IMR-90 (cell line): Measurements from ENCODE around the gene CCNI. TPM values are rescaled to one million over a fixed set of nuclear protein-coding genes. Genes with fewer than 3 reads are reported as not detected.

Experiments used
- ATAC-seq: fragments of 200-7000 bp; cut with Tn5 transposase; 2 replicates; pipeline ENCODE4 v1.9.1; 2020; ENCODE audit warnings: low read depth, mild to moderate bottlenecking, moderate library complexity
- BruUV-seq: library from RNA; stranded (reverse); fragments of 400-500 nt; replicated peaks from 2 replicates; lab custom pipeline; 2021; lab: Mats Ljungman, UMichigan
- CTCF ChIA-PET: fragments of 300-600 bp; formaldehyde crosslinking; extraction: SDS; loops from one replicate; lab custom pipeline; 2021; ENCODE audit warnings: antibody characterized with exemption; lab: Yijun Ruan, JAX
- POLR2A ChIA-PET: fragments of 300-600 bp; sonication (Branson Sonifier 250); formaldehyde crosslinking; loops from one replicate; lab custom pipeline; 2022; ENCODE audit warnings: antibody characterized with exemption; ENCODE audit not compliant: unreplicated experiment; lab: Charles Lee
- DNase-seq: peaks from one replicate; pipeline ENCODE4 v3.0.0; 2013
- H2AFZ ChIP-seq: replicated peaks from 2 replicates; pipeline ENCODE3; 2013; ENCODE audit warnings: low read length, mild to moderate bottlenecking; ENCODE audit not compliant: poor library complexity
- H2AK5ac ChIP-seq: 2 replicates; pipeline ENCODE4 v1.6.1; 2013; ENCODE audit warnings: low read depth, low read length, inconsistent platforms
- H2AK9ac ChIP-seq: replicated peaks from 2 replicates; pipeline ENCODE3; 2013; ENCODE audit warnings: mild to moderate bottlenecking, low read depth, low read length, moderate library complexity; ENCODE audit not compliant: poor library complexity
- H2BK120ac ChIP-seq: 2 replicates; pipeline ENCODE4 v1.6.1; 2013; ENCODE audit warnings: low read depth, low read length, inconsistent platforms
- H2BK15ac ChIP-seq: 3 replicates; pipeline ENCODE4 v1.6.1; 2013; ENCODE audit warnings: low read depth, low read length, inconsistent platforms
- H2BK20ac ChIP-seq: 2 replicates; pipeline ENCODE4 v1.6.1; 2013; ENCODE audit warnings: low read depth, mild to moderate bottlenecking, inconsistent platforms, low read length, moderate library complexity
- H2BK5ac ChIP-seq: 2 replicates; pipeline ENCODE4 v1.6.1; 2013; ENCODE audit warnings: mild to moderate bottlenecking, low read depth, low read length, inconsistent platforms; ENCODE audit not compliant: poor library complexity, severe bottlenecking
- H3K14ac ChIP-seq: replicated peaks from 2 replicates; pipeline ENCODE4 v1.6.1; 2013; ENCODE audit warnings: low read depth, low read length, inconsistent platforms
- H3K18ac ChIP-seq: 2 replicates; pipeline ENCODE4 v1.6.1; 2013; ENCODE audit warnings: low read depth, low read length, control low read depth
- H3K23ac ChIP-seq: 2 replicates; pipeline ENCODE4 v1.6.1; 2013; ENCODE audit warnings: low read depth, low read length, inconsistent platforms
- H3K27ac ChIP-seq: 2 replicates; pipeline ENCODE4 v1.5.1; 2013; ENCODE audit warnings: mild to moderate bottlenecking, control low read depth, low read length; ENCODE audit not compliant: insufficient read depth
- H3K27me3 ChIP-seq: 2 replicates; pipeline ENCODE4 v1.6.1; 2013; ENCODE audit warnings: low read length; ENCODE audit not compliant: control insufficient read depth, insufficient read depth
- H3K36me3 ChIP-seq: 2 replicates; pipeline ENCODE4 v1.6.1; 2013; ENCODE audit warnings: low read length, mixed read lengths; ENCODE audit not compliant: control insufficient read depth, insufficient read depth
- H3K4ac ChIP-seq: 2 replicates; pipeline ENCODE4 v1.6.1; 2013; ENCODE audit warnings: low read depth, low read length, inconsistent platforms
- H3K4me1 ChIP-seq: 2 replicates; pipeline ENCODE4 v1.6.1; 2013; ENCODE audit warnings: low read length, mixed read lengths; ENCODE audit not compliant: control insufficient read depth, insufficient read depth
- H3K4me2 ChIP-seq: 2 replicates; pipeline ENCODE4 v1.6.1; 2013; ENCODE audit warnings: low read depth, mild to moderate bottlenecking, control low read depth, low read length, moderate library complexity
- H3K4me3 ChIP-seq: 2 replicates; pipeline ENCODE4 v1.5.1; 2013; ENCODE audit warnings: low read depth, mild to moderate bottlenecking, control low read depth, low read length, moderate library complexity; ENCODE audit not compliant: insufficient read depth
- H3K56ac ChIP-seq: 2 replicates; pipeline ENCODE4 v1.6.1; 2013; ENCODE audit warnings: low read length, inconsistent platforms; ENCODE audit not compliant: insufficient read depth; ENCODE audit errors: extremely low read depth
- H3K79me1 ChIP-seq, 2 experiments: 2 replicates each; pipeline ENCODE4 v1.6.1; 2013; ENCODE audit warnings: low read length in 2 of 2, inconsistent platforms in 1 of 2, low read depth in 1 of 2
- H3K9ac ChIP-seq: 2 replicates; pipeline ENCODE4 v1.6.1; 2013; ENCODE audit warnings: low read depth, low read length, control low read depth
- H3K9me1 ChIP-seq: 2 replicates; pipeline ENCODE4 v1.6.1; 2013; ENCODE audit warnings: low read length, inconsistent platforms; ENCODE audit not compliant: insufficient read depth
- H3K9me3 ChIP-seq: 2 replicates; pipeline ENCODE4 v1.6.1; 2013; ENCODE audit warnings: low read length; ENCODE audit not compliant: control insufficient read depth, insufficient read depth
- H4K20me1 ChIP-seq: 2 replicates; pipeline ENCODE4 v1.6.1; 2013; ENCODE audit warnings: low read length, inconsistent platforms; ENCODE audit not compliant: insufficient read depth
- H4K5ac ChIP-seq: 2 replicates; pipeline ENCODE4 v1.6.1; 2013; ENCODE audit warnings: mild to moderate bottlenecking, low read depth, low read length, control low read depth
- H4K8ac ChIP-seq, 2 experiments: 2 replicates each; pipeline ENCODE4 v1.6.1; 2013; ENCODE audit warnings: low read depth in 2 of 2, low read length in 2 of 2, control low read depth in 1 of 2, inconsistent platforms in 1 of 2
- H4K91ac ChIP-seq: 2 replicates; pipeline ENCODE4 v1.6.1; 2013; ENCODE audit warnings: low read depth, low read length, inconsistent platforms; ENCODE audit not compliant: insufficient read depth
- BHLHE40 ChIP-seq: fragments of 150-350 bp; IDR thresholded peaks from 2 replicates; pipeline ENCODE4 v1.6.1; 2016; ENCODE audit warnings: mild to moderate bottlenecking, low read depth, low read length
- CEBPB ChIP-seq: IDR thresholded peaks from 2 replicates; pipeline ENCODE4 v1.6.1; 2012; ENCODE audit warnings: low read depth, low read length, improper control_type of control experiment
- CHD1 ChIP-seq: IDR thresholded peaks from 2 replicates; pipeline ENCODE4 v1.6.1; 2012; ENCODE audit warnings: low read depth, low read length, improper control_type of control experiment
- CTCF ChIP-seq: conservative IDR thresholded peaks from 2 replicates; pipeline ENCODE4 v1.5.1; 2012; ENCODE audit warnings: mild to moderate bottlenecking, low read depth, low read length, improper control_type of control experiment
- ELK1 ChIP-seq: fragments of 150-350 bp; IDR thresholded peaks from 2 replicates; pipeline ENCODE4 v1.6.1; 2016; ENCODE audit warnings: low read depth, mild to moderate bottlenecking, low read length, moderate library complexity, borderline replicate concordance
- FOS ChIP-seq: fragments of 150-350 bp; IDR thresholded peaks from 2 replicates; pipeline ENCODE4 v1.6.1; 2016; ENCODE audit warnings: low read depth, low read length
- MAFK ChIP-seq: IDR thresholded peaks from 2 replicates; pipeline ENCODE4 v1.6.1; 2012; ENCODE audit warnings: low read depth, low read length, improper control_type of control experiment
- MAZ ChIP-seq: IDR thresholded peaks from 2 replicates; pipeline ENCODE4 v1.6.1; 2012; ENCODE audit warnings: low read depth, mild to moderate bottlenecking, low read length, improper control_type of control experiment, moderate library complexity, borderline replicate concordance
- MXI1 ChIP-seq: IDR thresholded peaks from 2 replicates; pipeline ENCODE4 v1.6.1; 2012; ENCODE audit warnings: low read depth, mild to moderate bottlenecking, low read length, moderate library complexity, borderline replicate concordance
- NFE2L2 ChIP-seq: fragments of 150-350 bp; IDR thresholded peaks from 2 replicates; pipeline ENCODE4 v1.6.1; 2016; ENCODE audit warnings: low read depth, mild to moderate bottlenecking, low read length
- POLR2A ChIP-seq: IDR thresholded peaks from 2 replicates; pipeline ENCODE4 v1.6.1; 2012; ENCODE audit warnings: mild to moderate bottlenecking, low read depth, low read length
- RAD21 ChIP-seq: IDR thresholded peaks from 2 replicates; pipeline ENCODE4 v1.6.1; 2012; ENCODE audit warnings: low read length, improper control_type of control experiment
- RCOR1 ChIP-seq: IDR thresholded peaks from 2 replicates; pipeline ENCODE4 v1.6.1; 2012; ENCODE audit warnings: mild to moderate bottlenecking, low read length, improper control_type of control experiment; ENCODE audit not compliant: insufficient replicate concordance
- RFX5 ChIP-seq: IDR thresholded peaks from 2 replicates; pipeline ENCODE4 v1.8.0; 2012; ENCODE audit warnings: low read depth, mild to moderate bottlenecking, low read length, moderate library complexity
- SMC3 ChIP-seq: fragments of 150-350 bp; IDR thresholded peaks from 2 replicates; pipeline ENCODE4 v1.6.1; 2016; ENCODE audit warnings: low read depth, mild to moderate bottlenecking, antibody characterized with exemption, low read length, moderate library complexity
- USF2 ChIP-seq: fragments of 150-350 bp; IDR thresholded peaks from 2 replicates; pipeline ENCODE4 v1.6.1; 2017; ENCODE audit warnings: mild to moderate bottlenecking, antibody characterized with exemption, low read length, low read depth
- WGBS, 2 experiments: methylation state at CpG; one replicate each; pipeline versions ENCODE4 v1.1.5 to v1.1.7; 2013; ENCODE audit warnings: missing lambda C conversion rate in 2 of 2; ENCODE audit not compliant: insufficient read length in 1 of 2; ENCODE audit errors: extremely low coverage in 2 of 2; 5-methylcytosine and 5-hydroxymethylcytosine counted together
- dilution Hi-C: fragments of 300-500 bp; cut with HindIII; formaldehyde crosslinking; loops from one replicate; pipeline ENCODE4 v1.14.3; 2018; ENCODE audit warnings: low sequenced_read_pairs; ENCODE audit not compliant: unreplicated experiment
- in situ Hi-C: fragments of 300-500 bp; cut with MboI; formaldehyde crosslinking; loops from 3 replicates; pipeline ENCODE4 v1.14.3; 2019; ENCODE audit warnings: low sequenced_read_pairs, inconsistent platforms, mixed read lengths
- intact Hi-C: fragments of 100-400 bp; cut with micrococcal nuclease; formaldehyde crosslinking; loops from 2 replicates; pipeline ENCODE4 v1.10.0; 2022
- polyA plus RNA-seq, 3 experiments: library from polyadenylated mRNA; depleted of rRNA; stranded (reverse); fragments of >200 nt; gene quantifications; 2 replicates each; pipeline ENCODE4 v1.2.3, GENCODE V29; 2012; ENCODE audit warnings: low replicate concordance in 1 of 3
- total RNA-seq: library from RNA; depleted of rRNA; stranded (reverse); fragments of >200 nt; gene quantifications from 2 replicates; pipeline ENCODE4 v1.2.3, GENCODE V29; 2012

Gene CCNI
- total and polyA plus RNA-seq, 2 of the 4 experiments (the other 2 are of a cell fraction), result 70.1 to 100 TPM

GRCh38 chr4:77031544-77031943 is 44.2 kb downstream of the CCNI start:
- ChIA-PET CTCF (interaction anchor here (1.1 to 1.5 kb wide), 2 partner anchors 13 to 20 kb away, joined by 3 to 5 read pairs; no protein-coding TSS in a partner anchor), POLR2A (interaction anchor here (0.6 kb wide), 1 partner anchor 13 kb away, joined by 3 read pairs; no protein-coding TSS in a partner anchor)
- Histone ChIP-seq H2AK9ac (no peak overlapping the region), H3K4ac (no peak overlapping the region), H3K14ac (no peak overlapping the region), H4K5ac (no peak overlapping the region), H3K56ac (no peak overlapping the region), H2BK120ac (no peak overlapping the region), H2BK5ac (peak overlapping the region; percentile 55), H3K4me1 (peaks cover 13% of the 10 kb centered on the region), H3K9me1 (peaks cover 3% of the 10 kb centered on the region; the same call in 1 of the 2 replicates), H4K91ac (no peak overlapping the region), H3K9me3 (no peaks in the 10 kb centered on the region), H3K18ac (no peak overlapping the region), H2AFZ (no peak overlapping the region), H4K8ac (no peak overlapping the region), H2AK5ac (no peak overlapping the region), H3K27ac (no peak overlapping the region), H3K36me3 (peaks cover 58% of the 10 kb centered on the region), H3K9ac (no peak overlapping the region), H3K4me2 (no peak overlapping the region), H4K20me1 (no peaks in the 10 kb centered on the region; the same call in 1 of the 2 replicates), H3K27me3 (no peaks in the 10 kb centered on the region), H3K23ac (no peak overlapping the region), H2BK20ac (no peak overlapping the region), H2BK15ac (no peak overlapping the region), H3K4me3 (no peak overlapping the region), H3K79me1 (peaks cover 40 to 56% of the 10 kb centered on the region in 2 experiments)
- DNase-seq (no peak), ATAC-seq (no peak)
- dilution Hi-C loops, result no loop called here
- WGBS, 2 experiments, result no CpG with 5 or more reads among the region's 5 CpGs
- intact Hi-C loops, result no loop called here
- TF ChIP-seq CTCF, result no peak
- no peak for TF ChIP-seq RCOR1
- TF ChIP-seq NFE2L2, result no peak
- TF ChIP-seq SMC3, result no peak
- no peak for TF ChIP-seq RFX5
- no peak for TF ChIP-seq BHLHE40
- TF ChIP-seq CHD1, result no peak
- no peak for TF ChIP-seq RAD21
- no peak for TF ChIP-seq POLR2A
- TF ChIP-seq MAZ, result no peak
- TF ChIP-seq USF2, result no peak
- no peak for TF ChIP-seq ELK1
- TF ChIP-seq CEBPB, result no peak
- TF ChIP-seq MXI1, result no peak
- no peak for TF ChIP-seq FOS
- no peak for TF ChIP-seq MAFK
- no TSS peak for BruUV-seq
- in situ Hi-C loops, result no loop called here
